ENCODE data around the gene KANSL1. TPM values are rescaled to one million over a fixed set of nuclear protein-coding genes. Genes with fewer than 3 reads are reported as not detected.

The KANSL1 gene
- total RNA-seq, 1 experiment from 2014 or later: 72.7 TPM

GRCh38 chr17:46136820-46137219 is 56.4 kb downstream of the KANSL1 start:
- H3K9me3 Mint-ChIP-seq: no peaks in the 10 kb centered on the region
- peaks cover 87% of the 10 kb centered on the region for H3K4me1 Mint-ChIP-seq
- ChIA-PET CTCF (no interaction called here), POLR2A (no interaction called here)
- no peak overlapping the region for H3K4me3 Mint-ChIP-seq
- peak overlapping the region; percentile 46 for H3K27ac Mint-ChIP-seq
- no peaks in the 10 kb centered on the region for H3K27me3 Mint-ChIP-seq (ENCODE audit: low read depth)
- no peak for DNase-seq (ENCODE audit: low spot score)
- H3K36me3 Mint-ChIP-seq: no peaks in the 10 kb centered on the region
- TF ChIP-seq NFYB (CRISPR knock-in tag; conservative IDR thresholded peaks at IDR 0.05; ENCODE audit: low read depth): no peak
- no peak for TF ChIP-seq NR1H2 (CRISPR knock-in tag; IDR thresholded peaks at IDR 0.05)
- no peak for ATAC-seq

- Mint-ChIP-seq H3K9me3 (no peaks in the 10 kb centered on the region), H3K36me3 (no peaks in the 10 kb centered on the region), H3K4me1 (peaks cover 87% of the 10 kb centered on the region), H3K4me3 (no peak overlapping the region), H3K27ac (peak overlapping the region; percentile 39), H3K27me3 (ENCODE audit: low read depth) (no peaks in the 10 kb centered on the region)
- ChIA-PET CTCF (interaction anchor here (0.6 to 0.7 kb wide), 3 partner anchors 12 to 90 kb away, joined by 4 to 6 read pairs (median 4); no protein-coding TSS in a partner anchor), POLR2A (no interaction called here)
- ATAC-seq: no peak
- no peak for DNase-seq (ENCODE audit: low spot score)
- TF ChIP-seq ATF2 (CRISPR knock-in tag; IDR thresholded peaks at IDR 0.05; ENCODE audit: borderline replicate concordance, low read depth) (no peak), ZBTB21 (CRISPR knock-in tag; IDR thresholded peaks at IDR 0.05; ENCODE audit: borderline replicate concordance) (no peak)
Observed at GRCh38 chr17:46135879-46136563, 57.2 kb downstream of the KANSL1 start.

GRCh38 chr17:46135126-46135812 is 58.0 kb downstream of the KANSL1 start:
- DNase-seq (ENCODE audit: low spot score): no peak
- TF ChIP-seq TCF7 (CRISPR knock-in tag; IDR thresholded peaks at IDR 0.05; ENCODE audit: low read depth): no peak
- TF ChIP-seq ZBTB21 (CRISPR knock-in tag; IDR thresholded peaks at IDR 0.05; ENCODE audit: borderline replicate concordance): no peak
- no peak for TF ChIP-seq GTF2I (CRISPR knock-in tag; conservative IDR thresholded peaks at IDR 0.05)
- TF ChIP-seq ATF3 (CRISPR knock-in tag; conservative IDR thresholded peaks at IDR 0.05): no peak
- TF ChIP-seq OVOL2 (CRISPR knock-in tag; IDR thresholded peaks at IDR 0.05; ENCODE audit: borderline replicate concordance): no peak
- TF ChIP-seq MXD4 (CRISPR knock-in tag; IDR thresholded peaks at IDR 0.05; ENCODE audit: borderline replicate concordance): no peak
- no peak for TF ChIP-seq RELA (CRISPR knock-in tag; IDR thresholded peaks at IDR 0.05; ENCODE audit: borderline replicate concordance)
- TF ChIP-seq NR1H2 (CRISPR knock-in tag; IDR thresholded peaks at IDR 0.05): no peak
- no peak for TF ChIP-seq ZBTB43 (CRISPR knock-in tag; IDR thresholded peaks at IDR 0.05)
- no peak for TF ChIP-seq ETV6 (CRISPR knock-in tag; IDR thresholded peaks at IDR 0.05)
- Mint-ChIP-seq H3K4me1 (peaks cover 87% of the 10 kb centered on the region), H3K27ac (peak overlapping the region; percentile 67), H3K36me3 (no peaks in the 10 kb centered on the region), H3K4me3 (no peak overlapping the region), H3K9me3 (no peaks in the 10 kb centered on the region), H3K27me3 (ENCODE audit: low read depth) (no peaks in the 10 kb centered on the region)
- no peak for ATAC-seq
- ChIA-PET POLR2A (interaction anchor here (0.6 kb wide), 1 partner anchor 37 kb away, joined by 4 read pairs; no protein-coding TSS in a partner anchor), CTCF (interaction anchor here (0.7 kb wide), 2 partner anchors 12 to 38 kb away, joined by 4 read pairs; no protein-coding TSS in a partner anchor)

GRCh38 chr17:46129302-46129701 is 63.9 kb downstream of the KANSL1 start:
- ChIA-PET CTCF (interaction anchor here (1.9 kb wide), 1 partner anchor 64 kb away, joined by 8 read pairs; the partner anchor contains the start of gene KANSL1), POLR2A (no interaction called here)
- Mint-ChIP-seq H3K27ac (no peak overlapping the region; the same call in 1 of the 2 replicates), H3K4me3 (no peak overlapping the region), H3K9me3 (no peaks in the 10 kb centered on the region), H3K4me1 (peaks cover 84% of the 10 kb centered on the region), H3K27me3 (ENCODE audit: low read depth) (no peaks in the 10 kb centered on the region), H3K36me3 (no peaks in the 10 kb centered on the region)
- ATAC-seq (no peak), DNase-seq (ENCODE audit: low spot score) (no peak)
- TF ChIP-seq SMAD3 (CRISPR knock-in tag; IDR thresholded peaks at IDR 0.05; ENCODE audit: borderline replicate concordance): no peak
- TF ChIP-seq MLX (CRISPR knock-in tag; IDR thresholded peaks at IDR 0.05): no peak
- TF ChIP-seq ZNF138 (CRISPR knock-in tag; conservative IDR thresholded peaks at IDR 0.05): no peak
- TF ChIP-seq IRF1 (CRISPR knock-in tag; IDR thresholded peaks at IDR 0.05): no peak
- no peak for TF ChIP-seq IRF2 (CRISPR knock-in tag; IDR thresholded peaks at IDR 0.05; ENCODE audit: borderline replicate concordance, low read depth)
- no peak for TF ChIP-seq AFF4 (CRISPR knock-in tag; IDR thresholded peaks at IDR 0.05; ENCODE audit: borderline replicate concordance)
- TF ChIP-seq NR1H2 (CRISPR knock-in tag; IDR thresholded peaks at IDR 0.05): no peak
- TF ChIP-seq NR2C2 (CRISPR knock-in tag; IDR thresholded peaks at IDR 0.05): no peak

All from WTC11 (cell line).